Measurements from ENCODE around the gene MRC2. TPM values are rescaled to one million over a fixed set of nuclear protein-coding genes. Genes with fewer than 3 reads are reported as not detected.

MRC2 gene
- polyA plus RNA-seq, 3 donors, result 0.04 TPM; not detected in 2

DNA sequence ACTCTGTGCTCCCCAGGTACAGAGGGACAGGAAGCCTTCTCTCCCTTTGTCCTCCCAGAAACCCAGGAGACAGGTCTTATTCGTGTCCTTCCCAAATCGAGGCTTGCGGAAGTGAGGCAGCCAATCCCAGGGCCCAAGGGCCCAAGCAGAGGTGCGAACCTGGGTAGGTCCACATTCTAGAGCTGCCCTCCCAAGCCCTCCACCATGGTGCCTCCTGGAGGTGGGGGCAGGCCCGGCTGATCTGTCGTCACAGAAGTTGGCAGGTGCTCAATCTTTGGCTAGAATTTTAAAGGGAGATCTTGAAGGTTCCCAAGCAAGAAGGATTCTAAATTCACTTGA lies 21.5 kb downstream of the MRC2 start:
- Histone ChIP-seq H3K4me3 (replicated peaks in 1 of 3; ENCODE audit: low read depth in 2 of 3, low read length in 3 of 3) (no peak overlapping the region), H3K36me3 (replicated peaks in 1 of 2; ENCODE audit: control insufficient read depth in 1 of 2, insufficient read depth in 2 of 2, low read length in 2 of 2) (no peaks in the 10 kb centered on the region), H3K79me2 (ENCODE audit: insufficient read depth, low read length) (no peaks in the 10 kb centered on the region), H3K27me3 (ENCODE audit: control insufficient read depth in 2 of 2, insufficient read depth in 2 of 2, low read length in 2 of 2) (peaks cover 0 to 14% of the 10 kb centered on the region in 2 donors), H3K9me3 (replicated peaks in 1 of 2; ENCODE audit: control insufficient read depth in 1 of 2, insufficient read depth in 1 of 2, low read length in 2 of 2) (no peaks in the 10 kb centered on the region), H4K20me1 (ENCODE audit: insufficient read depth, low read length) (no peaks in the 10 kb centered on the region), H3K4me2 (replicated peaks; ENCODE audit: extremely low read depth, low read length, poor library complexity, severe bottlenecking) (no peak overlapping the region), H2AFZ (ENCODE audit: insufficient read depth, low read depth, low read length, poor library complexity, severe bottlenecking) (no peak overlapping the region), H3K9ac (ENCODE audit: insufficient read depth, low read length, poor library complexity, severe bottlenecking) (no peak overlapping the region), H3K4me1 (ENCODE audit: control insufficient read depth in 1 of 2, insufficient read depth in 2 of 2, low read length in 2 of 2) (peaks cover 20 to 21% of the 10 kb centered on the region in 2 donors), H3K27ac (ENCODE audit: low read depth in 1 of 2, low read length in 2 of 2) (no peak overlapping the region)
- Mint-ChIP-seq H3K27ac (no peak overlapping the region), H3K27me3 (ENCODE audit: low read depth in 3 of 3) (peaks cover 25 to 34% (median 29%) of the 10 kb centered on the region in 3 donors), H3K4me3 (no peak overlapping the region), H3K36me3 (no peaks in the 10 kb centered on the region), H3K4me1 (peaks cover 21% of the 10 kb centered on the region), H3K9me3 (peaks cover 0 to 4% (median 0%) of the 10 kb centered on the region in 7 donors)
- TF ChIP-seq, protein P1, sequence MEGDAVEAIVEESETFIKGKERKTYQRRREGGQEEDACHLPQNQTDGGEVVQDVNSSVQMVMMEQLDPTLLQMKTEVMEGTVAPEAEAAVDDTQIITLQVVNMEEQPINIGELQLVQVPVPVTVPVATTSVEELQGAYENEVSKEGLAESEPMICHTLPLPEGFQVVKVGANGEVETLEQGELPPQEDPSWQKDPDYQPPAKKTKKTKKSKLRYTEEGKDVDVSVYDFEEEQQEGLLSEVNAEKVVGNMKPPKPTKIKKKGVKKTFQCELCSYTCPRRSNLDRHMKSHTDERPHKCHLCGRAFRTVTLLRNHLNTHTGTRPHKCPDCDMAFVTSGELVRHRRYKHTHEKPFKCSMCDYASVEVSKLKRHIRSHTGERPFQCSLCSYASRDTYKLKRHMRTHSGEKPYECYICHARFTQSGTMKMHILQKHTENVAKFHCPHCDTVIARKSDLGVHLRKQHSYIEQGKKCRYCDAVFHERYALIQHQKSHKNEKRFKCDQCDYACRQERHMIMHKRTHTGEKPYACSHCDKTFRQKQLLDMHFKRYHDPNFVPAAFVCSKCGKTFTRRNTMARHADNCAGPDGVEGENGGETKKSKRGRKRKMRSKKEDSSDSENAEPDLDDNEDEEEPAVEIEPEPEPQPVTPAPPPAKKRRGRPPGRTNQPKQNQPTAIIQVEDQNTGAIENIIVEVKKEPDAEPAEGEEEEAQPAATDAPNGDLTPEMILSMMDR (IDR thresholded peaks at IDR 0.05), result no peak
- DNase-seq, result no peak
- intact Hi-C loops (cut with micrococcal nuclease), result no loop called here
- 89% methylated on average over 3 of the region's 6 CpGs for WGBS (ENCODE audit: insufficient coverage)

DNA sequence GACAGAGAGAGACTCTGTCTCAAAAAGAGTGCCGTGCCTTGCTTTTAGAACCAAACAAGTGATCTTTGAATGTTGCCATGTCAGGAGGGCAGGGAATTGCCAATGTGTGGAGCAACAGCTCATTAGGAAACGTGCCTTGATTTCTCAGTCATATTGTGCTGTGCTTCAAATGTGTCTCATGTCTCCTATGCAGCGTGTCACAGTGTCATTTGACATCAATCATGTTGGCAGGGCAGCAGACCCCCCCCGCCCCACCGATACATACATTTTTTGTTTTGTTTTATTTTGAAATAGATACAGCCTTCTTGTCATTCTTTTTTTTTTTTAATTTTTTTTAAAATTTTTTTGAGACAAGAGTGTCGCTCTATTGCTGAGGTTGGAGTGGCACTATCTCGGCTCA lies 22.1 kb downstream of the MRC2 start:
- 95% methylated on average over 5 of the region's 7 CpGs for WGBS (ENCODE audit: insufficient coverage)
- Histone ChIP-seq H3K9ac (ENCODE audit: insufficient read depth, low read length, poor library complexity, severe bottlenecking) (no peak overlapping the region), H3K4me1 (ENCODE audit: control insufficient read depth in 1 of 2, insufficient read depth in 2 of 2, low read length in 2 of 2) (peaks cover 26% of the 10 kb centered on the region in 2 donors), H3K4me3 (replicated peaks in 1 of 3; ENCODE audit: low read depth in 2 of 3, low read length in 3 of 3) (no peak overlapping the region), H4K20me1 (ENCODE audit: insufficient read depth, low read length) (no peaks in the 10 kb centered on the region), H3K27ac (ENCODE audit: low read depth in 1 of 2, low read length in 2 of 2) (no peak overlapping the region), H2AFZ (ENCODE audit: insufficient read depth, low read depth, low read length, poor library complexity, severe bottlenecking) (no peak overlapping the region), H3K4me2 (replicated peaks; ENCODE audit: extremely low read depth, low read length, poor library complexity, severe bottlenecking) (no peak overlapping the region), H3K36me3 (replicated peaks in 1 of 2; ENCODE audit: control insufficient read depth in 1 of 2, insufficient read depth in 2 of 2, low read length in 2 of 2) (no peaks in the 10 kb centered on the region), H3K9me3 (replicated peaks in 1 of 2; ENCODE audit: control insufficient read depth in 1 of 2, insufficient read depth in 1 of 2, low read length in 2 of 2) (no peaks in the 10 kb centered on the region), H3K79me2 (ENCODE audit: insufficient read depth, low read length) (no peaks in the 10 kb centered on the region), H3K27me3 (ENCODE audit: control insufficient read depth in 2 of 2, insufficient read depth in 2 of 2, low read length in 2 of 2) (peaks cover 0 to 17% of the 10 kb centered on the region in 2 donors)
- H3K4me3 Mint-ChIP-seq, result no peak overlapping the region
- peaks cover 25 to 38% (median 29%) of the 10 kb centered on the region in 3 donors for H3K27me3 Mint-ChIP-seq (ENCODE audit: low read depth in 3 of 3)
- H3K9me3 Mint-ChIP-seq, result peaks cover 0 to 4% (median 0%) of the 10 kb centered on the region in 7 donors
- intact Hi-C loops (cut with micrococcal nuclease), result no loop called here
- H3K36me3 Mint-ChIP-seq, result no peaks in the 10 kb centered on the region
- DNase-seq, result no peak
- H3K4me1 Mint-ChIP-seq, result peaks cover 26% of the 10 kb centered on the region
- H3K27ac Mint-ChIP-seq, result no peak overlapping the region
- TF ChIP-seq, protein P1 (IDR thresholded peaks at IDR 0.05), result no peak
